Glomerular visceral epithelial cell (primary cell): ENCODE measurements around the gene RXFP2.

ENCODE experiments used
- DNase-seq: peaks from one replicate; pipeline ENCODE4 v3.0.0-alpha.2; 2016; ENCODE audit errors: extremely low spot score

Gene RXFP2

DNA sequence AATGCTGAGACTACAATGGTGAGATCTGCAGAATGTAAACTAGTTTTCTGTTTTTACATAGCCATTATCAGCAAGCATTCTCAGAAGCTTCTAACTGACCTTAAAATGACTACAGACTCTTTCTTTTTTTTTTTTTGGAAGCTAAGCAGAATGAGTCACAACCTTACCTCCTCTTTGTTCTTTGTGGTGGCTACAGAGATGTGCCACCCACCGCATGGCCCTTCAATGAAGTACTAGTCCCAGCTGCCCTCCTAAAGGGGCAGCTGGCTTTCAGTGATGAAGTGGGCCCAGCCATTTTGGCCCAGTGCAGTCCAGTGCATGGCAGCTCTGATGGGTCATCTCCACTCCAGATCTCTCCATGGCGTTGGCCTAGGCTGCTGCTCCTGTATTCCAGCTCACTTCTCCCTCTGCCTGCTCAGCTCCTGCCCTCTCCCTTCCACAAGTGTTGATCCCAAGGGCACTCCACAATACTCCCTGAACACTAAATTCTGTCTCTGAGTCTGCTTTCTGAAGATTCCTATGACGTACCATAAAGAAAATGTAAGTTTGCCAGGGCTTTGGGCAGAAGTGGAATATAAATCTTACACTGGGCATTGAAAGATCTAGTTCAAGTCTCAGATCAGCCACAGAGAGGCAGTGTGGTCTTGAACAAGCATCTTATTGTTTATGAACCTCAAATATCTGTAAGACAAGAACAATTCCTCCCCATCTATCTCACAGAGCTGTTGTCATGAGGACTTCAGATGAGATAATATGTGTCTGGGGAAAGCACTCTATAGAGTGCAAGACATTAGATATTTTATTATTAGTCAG is 85.6 kb downstream of the RXFP2 start:
- DNase-seq: no peak

DNA sequence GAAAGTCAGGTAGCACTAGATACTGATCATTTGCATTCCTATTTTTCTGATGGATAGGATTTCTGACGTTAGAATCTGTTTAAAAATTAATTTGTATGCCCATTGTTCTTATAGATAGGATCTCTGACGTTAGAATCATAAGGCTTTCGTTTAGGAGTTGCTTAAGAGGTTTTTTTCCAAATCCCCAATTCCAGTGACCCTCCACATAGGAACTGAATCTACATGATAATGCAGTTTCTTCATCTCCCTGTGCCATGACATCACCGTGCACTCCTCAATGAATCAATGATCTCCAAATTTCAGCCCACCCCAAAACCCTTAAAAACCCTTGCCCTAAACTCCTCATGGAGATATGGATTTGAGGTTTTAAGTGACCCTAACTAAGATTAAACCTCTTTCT is 87.2 kb downstream of the RXFP2 start:
- DNase-seq: no peak

GRCh38 chr13:31827707-31828106 is 88.4 kb downstream of the RXFP2 start:
- DNase-seq: no peak

- DNase-seq: no peak
These were observed 96.6 kb downstream of the RXFP2 start for GRCh38 chr13:31835932-31836331.

GRCh38 chr13:31843044-31843443 is 103.7 kb downstream of the RXFP2 start:
- DNase-seq: no peak

- peak; percentile 89 for DNase-seq
These were observed 107.0 kb downstream of the RXFP2 start for GRCh38 chr13:31846182-31846938.

GRCh38 chr13:31846961-31847752 is 107.8 kb downstream of the RXFP2 start:
- DNase-seq: no peak

- DNase-seq: no peak
These were observed 109.3 kb downstream of the RXFP2 start for GRCh38 chr13:31848621-31849020.

DNA sequence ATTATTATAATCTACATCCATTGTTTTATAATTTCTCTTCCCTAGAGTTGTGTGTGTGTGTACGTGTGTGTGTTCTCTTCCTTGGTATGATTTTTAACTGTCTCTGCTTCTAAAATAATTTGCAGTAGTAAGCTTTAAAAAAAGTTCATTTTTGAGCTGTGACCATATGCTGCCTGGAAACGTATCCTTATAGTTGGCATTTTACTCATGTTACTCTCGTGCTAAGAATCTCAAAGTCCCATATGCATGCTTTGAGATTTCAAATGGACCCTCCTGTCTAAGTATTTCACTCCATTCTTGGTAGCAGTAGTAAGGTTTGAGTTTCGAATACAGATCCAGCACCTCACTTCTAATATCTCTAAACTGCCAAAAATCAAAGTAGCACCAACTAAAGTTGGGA is 109.9 kb downstream of the RXFP2 start:
- DNase-seq: no peak

DNA sequence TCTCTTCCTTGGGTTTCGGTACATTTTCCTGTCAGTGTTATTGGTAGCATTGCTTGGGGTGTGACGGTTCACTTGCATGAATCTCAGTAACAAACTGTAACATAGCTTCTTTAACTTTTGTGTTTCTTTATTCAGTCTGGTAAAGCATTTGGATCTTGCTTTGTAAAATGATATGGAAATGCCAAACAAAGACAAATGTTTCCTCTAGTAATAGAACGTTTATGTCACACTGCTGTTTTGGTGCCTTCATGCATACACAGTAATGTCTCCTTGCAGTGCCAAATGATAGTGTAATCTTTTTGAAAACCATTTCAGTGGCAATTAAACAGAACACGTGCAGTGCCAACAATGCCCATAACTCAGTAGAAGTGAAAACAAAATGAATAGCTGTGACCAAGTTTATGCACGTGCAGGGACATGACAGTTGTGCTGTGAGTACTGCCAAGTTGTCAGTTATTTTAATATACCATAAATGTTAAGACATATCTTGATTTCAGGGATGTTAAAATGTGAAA is 110.8 kb downstream of the RXFP2 start:
- no peak for DNase-seq

- DNase-seq: no peak
These were observed 111.9 kb downstream of the RXFP2 start for GRCh38 chr13:31851216-31851615.
